HG03108 (cell line): ENCODE measurements around the gene AKAP12.

ENCODE experiments used
- ATAC-seq: cut with Tn5 transposase; IDR thresholded peaks from one replicate; pipeline ENCODE4 v1.9.1; 2021; ENCODE audit warnings: moderate library complexity; ENCODE audit not compliant: unreplicated experiment

Gene AKAP12

GRCh38 chr6:151239603-151240035 lies at the start of gene AKAP12:
Gene AKAP12, plus strand, starts transcription at chr6:151239967. Its CDS starts 596 bp downstream, at chr6:151240563.
- ATAC-seq, result no peak

GRCh38 chr6:151191527-151191926 lies 48.2 kb upstream of the AKAP12 start:
- no peak for ATAC-seq

GRCh38 chr6:151196555-151196954 lies 43.2 kb upstream of the AKAP12 start:
- ATAC-seq, result no peak

DNA sequence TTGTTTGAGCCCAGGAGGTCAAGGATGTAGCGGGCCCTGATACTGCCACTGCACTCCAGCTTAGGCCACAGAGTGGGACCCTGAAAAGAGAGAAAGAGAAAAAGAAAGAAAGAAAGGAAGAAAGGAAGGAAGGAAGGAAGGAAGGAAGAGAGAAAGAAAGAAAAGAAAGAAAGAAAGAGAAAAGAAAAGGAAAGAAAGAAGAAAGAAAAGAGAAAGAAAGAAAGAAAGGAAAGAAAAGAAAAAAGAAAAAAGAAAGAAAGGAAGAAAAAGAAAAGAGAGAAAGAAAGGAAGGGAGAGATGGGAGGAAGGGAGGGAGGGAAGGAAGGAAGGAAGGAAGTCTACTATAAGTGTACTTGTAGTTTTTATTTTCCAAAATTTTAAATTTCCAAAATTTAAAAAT lies 42.2 kb upstream of the AKAP12 start:
- no peak for ATAC-seq

DNA sequence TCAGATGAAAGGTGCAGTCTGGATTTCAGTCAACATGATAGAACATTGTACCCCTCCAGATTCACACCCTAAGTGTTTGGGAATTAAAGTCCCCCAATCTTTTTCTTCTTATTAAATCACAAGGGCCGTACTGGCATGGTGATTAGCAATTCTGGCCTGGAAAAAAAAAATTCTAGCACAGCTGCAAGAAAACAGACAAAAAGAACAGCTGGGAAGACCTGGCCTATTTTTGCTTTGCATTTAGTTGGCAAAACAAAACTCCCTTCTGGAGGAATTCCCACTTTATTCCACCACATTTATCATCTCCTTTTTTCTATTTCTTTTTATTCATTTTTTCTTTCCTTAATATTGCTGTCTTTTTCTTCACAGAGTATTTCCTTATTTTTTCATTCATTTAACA lies 39.8 kb upstream of the AKAP12 start:
- ATAC-seq, result no peak

DNA sequence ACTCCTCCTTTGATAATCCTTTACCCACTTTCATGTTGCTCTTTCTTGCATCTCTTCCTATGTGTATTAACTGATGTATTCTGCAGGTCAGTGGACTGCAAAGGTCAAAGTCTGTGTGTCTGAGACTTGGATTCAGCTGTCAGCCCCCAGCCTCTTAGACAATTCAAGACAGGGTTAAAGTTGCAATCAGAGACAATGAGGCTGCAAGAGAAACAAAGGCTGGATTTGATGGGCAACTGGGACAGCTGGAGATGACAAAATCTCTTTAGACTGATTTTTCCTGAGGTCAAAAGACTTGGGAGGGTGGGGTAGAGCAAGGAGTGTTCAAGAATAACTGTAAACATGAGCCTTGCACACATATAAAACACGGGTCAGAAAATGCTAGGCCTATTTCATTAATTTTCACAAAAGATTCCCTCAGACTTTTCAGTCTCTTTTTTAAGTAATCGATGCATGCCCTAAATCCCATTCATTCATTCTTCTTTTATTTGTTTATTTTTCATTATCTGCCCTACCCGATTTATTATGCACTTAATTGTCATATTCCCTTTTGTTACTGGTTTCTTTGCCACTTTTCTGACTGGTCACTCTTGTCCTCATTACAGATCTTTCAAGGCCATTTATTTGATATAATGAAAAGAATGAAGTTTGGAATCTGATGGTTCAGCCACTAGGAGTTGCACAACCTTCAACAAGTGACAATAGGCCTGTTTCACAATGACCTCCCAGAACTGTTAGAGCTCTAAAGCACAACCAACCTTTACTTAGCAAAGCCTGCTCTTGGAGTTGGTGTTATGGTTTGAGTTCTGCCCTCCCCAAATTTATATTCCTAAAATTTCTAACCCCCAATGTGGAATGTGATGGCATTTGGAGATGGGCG lies 33.8 kb upstream of the AKAP12 start:
- ATAC-seq, result no peak

DNA sequence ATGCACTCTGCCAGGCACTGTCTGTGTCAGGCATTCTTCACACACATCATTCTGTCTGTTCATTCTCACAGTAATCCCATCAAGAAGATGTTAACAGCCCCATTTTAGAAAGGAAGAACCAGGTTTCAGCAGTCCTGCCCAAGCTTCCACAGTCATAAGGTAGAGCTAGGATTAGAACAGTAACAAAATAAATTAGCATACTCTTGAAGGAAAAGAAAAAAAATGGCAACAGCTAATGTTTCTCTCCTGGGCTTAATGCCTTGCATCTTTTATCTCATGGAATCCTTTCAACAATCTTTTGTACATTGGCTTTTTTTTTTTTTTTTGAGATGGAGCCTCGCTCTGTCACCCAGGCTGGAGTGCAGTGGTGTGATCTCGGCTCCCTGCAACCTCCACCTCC lies 32.1 kb upstream of the AKAP12 start:
- no peak for ATAC-seq

GRCh38 chr6:151209071-151209831 lies 30.5 kb upstream of the AKAP12 start:
- no peak for ATAC-seq

- ATAC-seq, result no peak
Observed at GRCh38 chr6:151211075-151211474, 28.7 kb upstream of the AKAP12 start.

DNA sequence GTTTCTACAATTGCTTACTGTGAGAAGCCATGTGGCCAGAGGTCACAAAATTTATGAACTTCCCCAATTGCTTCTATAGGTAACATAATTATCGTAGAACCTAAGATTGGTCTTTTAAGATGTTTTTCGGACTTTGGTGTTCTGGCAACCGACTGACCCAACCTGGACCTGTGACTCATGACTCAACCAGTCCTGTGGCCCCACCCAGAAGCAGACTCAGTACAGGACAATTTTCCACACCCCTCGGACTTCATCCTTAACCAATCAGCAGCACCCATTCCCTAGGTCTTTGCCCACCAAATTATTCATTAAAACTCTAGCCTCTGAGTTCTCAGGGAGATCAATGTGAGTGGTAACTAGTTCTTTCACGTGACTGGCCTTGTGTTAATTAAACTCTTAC lies 26.4 kb upstream of the AKAP12 start:
- ATAC-seq, result no peak

DNA sequence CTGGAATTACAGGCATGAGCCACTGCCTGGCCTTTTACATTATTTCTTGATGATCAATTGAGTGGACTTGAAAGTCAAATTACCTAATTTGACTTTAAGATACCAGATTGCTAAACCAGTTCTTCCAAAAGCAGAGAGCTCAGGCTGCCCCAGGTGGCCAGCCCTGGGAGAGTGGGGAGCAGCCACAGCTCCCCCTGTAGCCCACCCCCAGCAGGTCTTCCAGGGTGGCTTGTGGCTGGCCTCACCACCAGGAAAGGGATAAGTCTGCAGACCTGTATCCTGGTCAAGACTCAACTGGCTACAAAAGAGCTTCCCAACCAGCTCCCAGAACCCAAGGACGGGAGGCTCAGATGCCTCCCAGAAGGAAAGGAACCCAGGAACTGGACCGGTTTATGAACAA lies 23.8 kb upstream of the AKAP12 start:
- ATAC-seq, result no peak

DNA sequence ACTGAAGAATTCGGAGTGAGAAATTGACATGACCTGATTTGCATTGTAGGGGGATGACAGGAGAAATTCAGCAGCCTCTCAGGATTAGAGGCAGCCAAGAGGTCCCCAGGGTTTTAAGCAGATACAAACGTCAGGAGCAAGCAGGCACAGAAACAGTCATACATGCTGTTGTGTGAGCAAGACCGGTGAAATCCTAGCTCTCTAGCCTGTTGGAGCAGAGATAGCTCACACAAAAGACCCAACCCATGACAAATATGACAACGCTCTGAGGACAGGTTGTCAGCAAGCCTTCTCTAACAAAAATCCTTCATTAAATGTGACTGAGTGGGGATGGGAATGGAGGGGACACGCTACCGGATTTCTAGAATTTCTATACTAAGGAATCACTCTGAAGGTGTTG lies 23.0 kb upstream of the AKAP12 start:
- ATAC-seq, result no peak

- ATAC-seq, result no peak
Observed at GRCh38 chr6:151219192-151219591, 20.6 kb upstream of the AKAP12 start.

- ATAC-seq, result no peak
Observed at GRCh38 chr6:151224076-151224475, 15.7 kb upstream of the AKAP12 start.

DNA sequence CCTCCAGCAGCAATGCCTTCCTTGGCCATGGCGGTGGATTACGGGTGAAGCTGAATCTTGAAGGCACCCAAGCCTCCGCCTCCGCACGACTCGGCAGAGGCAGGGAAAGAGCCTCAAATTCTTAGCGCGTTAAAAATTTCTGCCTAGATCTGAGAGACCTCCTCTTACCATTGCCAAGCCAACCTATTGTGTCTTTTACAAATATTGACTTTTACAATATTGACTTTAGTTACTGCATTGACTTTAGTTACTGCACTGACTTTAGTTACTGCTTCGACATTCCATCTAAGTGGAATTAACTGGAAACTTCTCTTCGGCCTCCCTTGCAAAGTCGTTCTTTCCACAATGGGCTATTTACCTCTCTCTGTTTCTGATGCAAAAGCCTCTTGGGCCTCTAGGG lies 13.8 kb upstream of the AKAP12 start:
- ATAC-seq, result no peak

GRCh38 chr6:151228788-151229400 lies 10.9 kb upstream of the AKAP12 start:
- ATAC-seq, result no peak

GRCh38 chr6:151229401-151230276 lies 10.1 kb upstream of the AKAP12 start:
- ATAC-seq, result no peak

- no peak for ATAC-seq
Observed at GRCh38 chr6:151230277-151230577, 9.5 kb upstream of the AKAP12 start.

GRCh38 chr6:151232899-151233298 lies 6.9 kb upstream of the AKAP12 start:
- no peak for ATAC-seq

- no peak for ATAC-seq
Observed at GRCh38 chr6:151233731-151234130, 6.0 kb upstream of the AKAP12 start.
